VCaP (cell line): ENCODE measurements around the gene MADCAM1.

Experiments used
- H3K27ac ChIP-seq: fragments of 450-650 bp; 2 replicates; pipeline ENCODE4 v1.5.1; 2017
- TF ChIP-seq, protein P1 (sequence below): fragments of 450-650 bp; conservative IDR thresholded peaks from 2 replicates; pipeline ENCODE4 v1.5.1; 2017; ENCODE audit warnings: mild to moderate bottlenecking, moderate library complexity

MADCAM1 gene

DNA sequence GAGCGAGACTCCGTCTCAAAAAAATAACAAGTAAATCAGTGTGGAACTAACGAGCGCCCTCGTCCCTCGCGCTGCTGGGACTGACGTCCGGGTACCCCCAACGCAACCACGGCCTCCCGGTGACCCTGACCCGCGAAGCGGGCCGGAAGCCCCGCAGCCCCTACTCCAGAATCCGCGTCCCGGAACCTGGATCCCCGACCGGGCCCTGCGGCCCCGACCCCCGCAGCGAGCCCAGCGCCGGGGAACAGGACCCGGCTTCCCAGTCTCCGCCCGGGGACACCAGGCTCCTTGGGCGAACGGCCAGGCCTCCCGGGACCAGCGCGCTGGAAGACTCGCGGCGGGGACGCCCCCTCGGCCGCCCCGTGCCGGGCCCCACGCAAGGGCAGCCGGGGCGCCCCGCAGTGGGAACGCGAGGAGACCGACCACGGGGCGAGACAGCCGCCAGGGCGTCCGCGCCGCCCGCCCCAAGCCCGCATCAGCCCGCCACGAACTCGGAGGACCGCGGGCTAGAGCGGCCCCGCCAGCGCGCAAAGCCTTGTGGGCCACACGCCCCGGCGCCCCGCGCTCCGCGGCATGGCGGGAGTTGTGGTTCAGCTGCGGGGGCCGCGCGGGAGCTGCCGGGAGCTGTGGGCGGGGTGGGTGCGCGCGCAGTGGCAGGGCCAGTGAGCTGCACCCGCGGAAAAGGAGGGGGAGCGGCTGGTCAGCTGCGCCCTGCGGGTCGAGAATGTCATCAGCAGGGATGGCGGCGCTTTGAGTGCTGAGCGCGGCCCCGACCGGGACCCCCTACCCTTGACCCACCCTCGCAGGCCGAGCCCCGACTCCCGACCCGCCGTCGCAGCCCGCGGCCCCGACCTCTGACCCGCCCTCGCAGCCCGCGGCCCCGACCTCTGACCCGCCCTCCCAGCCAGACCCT, 7.5 kb upstream of the MADCAM1 start:
- peak overlapping the region; percentile 90 for H3K27ac ChIP-seq

DNA sequence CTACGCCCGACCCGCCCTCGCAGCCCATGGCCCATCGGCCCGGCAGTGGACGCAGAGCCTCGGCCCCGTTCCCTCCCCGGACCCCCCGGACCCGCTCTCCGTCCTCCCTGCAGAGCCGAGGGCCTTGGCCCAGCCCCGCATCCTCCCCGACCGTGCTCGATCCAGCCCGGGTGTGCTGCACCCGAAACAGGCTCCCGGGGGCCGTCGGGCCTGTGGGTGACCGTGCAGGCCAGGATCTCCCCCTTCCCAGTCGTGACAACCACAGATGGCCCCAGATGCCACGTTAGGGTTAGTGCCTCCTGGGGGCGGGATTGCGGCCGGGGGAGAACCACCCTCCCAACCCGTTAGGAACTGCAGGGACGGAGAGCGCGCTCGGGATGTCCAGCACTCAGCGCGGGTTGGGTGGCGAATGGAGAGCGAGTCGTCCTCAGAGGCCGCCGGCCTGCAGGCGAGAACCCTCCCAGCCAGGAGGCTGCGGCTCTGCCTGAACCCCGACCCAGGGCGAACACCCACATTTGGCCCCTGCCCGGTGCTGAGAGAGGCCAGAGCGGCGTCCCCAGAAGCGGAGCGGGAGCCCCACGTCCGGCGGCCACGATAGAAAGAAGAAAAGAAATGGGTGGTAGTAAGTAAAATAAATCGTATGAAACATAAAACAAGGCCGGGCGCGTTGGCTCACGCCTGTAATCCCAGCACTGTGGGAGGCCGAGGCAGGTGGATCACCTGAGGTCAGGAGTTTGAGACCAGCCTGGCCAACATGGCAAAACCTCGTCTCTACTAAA, 6.7 kb upstream of the MADCAM1 start:
- peak overlapping the region; percentile 90 for H3K27ac ChIP-seq
- TF ChIP-seq, protein P1, sequence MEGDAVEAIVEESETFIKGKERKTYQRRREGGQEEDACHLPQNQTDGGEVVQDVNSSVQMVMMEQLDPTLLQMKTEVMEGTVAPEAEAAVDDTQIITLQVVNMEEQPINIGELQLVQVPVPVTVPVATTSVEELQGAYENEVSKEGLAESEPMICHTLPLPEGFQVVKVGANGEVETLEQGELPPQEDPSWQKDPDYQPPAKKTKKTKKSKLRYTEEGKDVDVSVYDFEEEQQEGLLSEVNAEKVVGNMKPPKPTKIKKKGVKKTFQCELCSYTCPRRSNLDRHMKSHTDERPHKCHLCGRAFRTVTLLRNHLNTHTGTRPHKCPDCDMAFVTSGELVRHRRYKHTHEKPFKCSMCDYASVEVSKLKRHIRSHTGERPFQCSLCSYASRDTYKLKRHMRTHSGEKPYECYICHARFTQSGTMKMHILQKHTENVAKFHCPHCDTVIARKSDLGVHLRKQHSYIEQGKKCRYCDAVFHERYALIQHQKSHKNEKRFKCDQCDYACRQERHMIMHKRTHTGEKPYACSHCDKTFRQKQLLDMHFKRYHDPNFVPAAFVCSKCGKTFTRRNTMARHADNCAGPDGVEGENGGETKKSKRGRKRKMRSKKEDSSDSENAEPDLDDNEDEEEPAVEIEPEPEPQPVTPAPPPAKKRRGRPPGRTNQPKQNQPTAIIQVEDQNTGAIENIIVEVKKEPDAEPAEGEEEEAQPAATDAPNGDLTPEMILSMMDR, result no peak

More for the DNA sequence above, 7.5 kb upstream of the MADCAM1 start:
- TF ChIP-seq, protein P1, result no peak

DNA sequence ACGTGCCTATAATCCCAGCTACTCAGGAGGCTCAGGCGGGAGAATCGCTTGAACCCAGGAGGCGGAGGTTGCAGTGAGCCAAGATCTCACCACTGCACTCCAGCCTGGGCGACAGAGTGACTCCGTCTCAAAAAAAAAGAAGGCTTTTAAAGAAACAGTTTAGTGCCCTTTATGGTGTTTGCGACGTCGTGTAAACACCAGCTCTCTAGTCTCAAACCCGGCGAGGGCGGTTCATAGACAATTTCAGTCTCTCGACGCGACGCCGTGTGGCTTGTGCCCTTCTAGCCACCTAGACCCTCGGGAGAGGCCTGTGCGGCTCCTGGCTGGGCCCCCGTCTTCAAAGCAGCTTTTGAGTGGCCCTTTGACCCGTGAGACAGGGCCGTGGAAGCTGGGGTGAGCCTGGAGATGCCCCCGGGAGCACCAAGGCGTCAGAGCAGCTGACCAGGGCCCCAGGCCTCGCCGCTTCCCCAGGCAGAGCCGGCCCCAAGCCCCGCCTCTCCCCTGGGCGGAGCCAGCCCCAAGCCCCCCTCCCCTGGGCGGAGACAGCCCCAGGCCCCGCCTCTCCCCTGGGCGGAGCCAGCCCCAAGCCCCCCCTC, 5.0 kb upstream of the MADCAM1 start:
- TF ChIP-seq, protein P1, result no peak
- no peak overlapping the region for H3K27ac ChIP-seq

DNA sequence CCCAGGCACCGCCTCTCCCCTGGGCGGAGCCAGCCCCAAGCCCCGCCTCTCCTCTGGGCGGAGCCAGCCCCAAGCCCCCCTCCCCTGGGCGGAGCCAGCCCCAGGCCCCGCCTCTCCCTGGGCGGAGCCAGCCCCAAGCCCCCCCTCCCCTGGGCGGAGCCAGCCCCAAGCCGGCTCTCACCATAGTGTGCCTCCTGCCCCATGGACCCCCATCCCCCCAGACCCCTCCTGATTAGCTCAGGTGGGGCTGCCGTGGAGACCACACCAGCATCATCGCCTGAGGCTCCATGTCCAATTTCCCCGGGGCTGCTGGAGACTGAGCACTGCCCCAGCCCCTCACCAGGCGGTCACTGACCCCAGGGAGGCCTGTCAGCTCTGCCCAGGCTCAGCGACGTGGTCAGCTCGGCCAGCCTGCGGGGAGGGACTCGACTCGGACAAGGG, 4.2 kb upstream of the MADCAM1 start:
- TF ChIP-seq, protein P1, result no peak
- no peak overlapping the region for H3K27ac ChIP-seq

DNA sequence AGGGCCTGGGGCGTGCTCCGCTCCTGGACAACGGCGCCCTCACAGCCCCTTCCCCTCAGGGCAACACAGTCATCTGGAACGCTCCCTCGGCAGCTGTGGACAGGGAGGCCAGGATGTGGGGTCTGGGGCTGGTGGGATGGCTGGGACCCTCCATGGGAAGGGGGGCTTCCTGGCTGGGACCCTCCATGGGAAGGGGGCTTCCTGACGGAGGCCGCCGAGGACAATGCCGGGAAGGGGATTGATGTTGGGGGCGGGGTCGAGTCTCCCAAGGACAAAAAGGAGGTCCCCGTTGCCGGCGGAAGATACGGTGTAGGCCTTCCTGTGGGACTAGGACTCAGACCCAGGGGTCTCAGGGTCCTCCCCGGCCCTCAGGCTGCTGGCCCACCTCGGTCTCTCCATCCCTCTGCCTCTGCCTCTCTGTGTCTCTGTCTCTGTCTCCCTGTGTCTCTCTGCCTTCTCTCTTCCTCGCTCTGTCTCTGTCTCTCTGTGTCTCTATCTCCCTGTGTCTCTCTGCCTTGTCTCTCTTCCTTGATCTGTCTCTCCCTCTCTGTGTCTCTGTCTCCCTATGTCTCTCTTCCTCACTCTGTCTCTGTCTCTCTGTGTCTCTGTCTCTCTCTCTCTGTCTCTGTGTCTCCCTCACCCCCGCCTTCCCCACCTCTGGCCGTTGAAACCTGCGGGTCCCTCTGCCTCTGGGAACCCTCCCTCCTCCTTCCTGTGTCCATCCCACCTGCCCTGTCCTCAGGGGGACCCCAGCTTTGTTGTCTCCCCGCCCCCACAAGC, 2.7 kb upstream of the MADCAM1 start:
- TF ChIP-seq, protein P1, result no peak

DNA sequence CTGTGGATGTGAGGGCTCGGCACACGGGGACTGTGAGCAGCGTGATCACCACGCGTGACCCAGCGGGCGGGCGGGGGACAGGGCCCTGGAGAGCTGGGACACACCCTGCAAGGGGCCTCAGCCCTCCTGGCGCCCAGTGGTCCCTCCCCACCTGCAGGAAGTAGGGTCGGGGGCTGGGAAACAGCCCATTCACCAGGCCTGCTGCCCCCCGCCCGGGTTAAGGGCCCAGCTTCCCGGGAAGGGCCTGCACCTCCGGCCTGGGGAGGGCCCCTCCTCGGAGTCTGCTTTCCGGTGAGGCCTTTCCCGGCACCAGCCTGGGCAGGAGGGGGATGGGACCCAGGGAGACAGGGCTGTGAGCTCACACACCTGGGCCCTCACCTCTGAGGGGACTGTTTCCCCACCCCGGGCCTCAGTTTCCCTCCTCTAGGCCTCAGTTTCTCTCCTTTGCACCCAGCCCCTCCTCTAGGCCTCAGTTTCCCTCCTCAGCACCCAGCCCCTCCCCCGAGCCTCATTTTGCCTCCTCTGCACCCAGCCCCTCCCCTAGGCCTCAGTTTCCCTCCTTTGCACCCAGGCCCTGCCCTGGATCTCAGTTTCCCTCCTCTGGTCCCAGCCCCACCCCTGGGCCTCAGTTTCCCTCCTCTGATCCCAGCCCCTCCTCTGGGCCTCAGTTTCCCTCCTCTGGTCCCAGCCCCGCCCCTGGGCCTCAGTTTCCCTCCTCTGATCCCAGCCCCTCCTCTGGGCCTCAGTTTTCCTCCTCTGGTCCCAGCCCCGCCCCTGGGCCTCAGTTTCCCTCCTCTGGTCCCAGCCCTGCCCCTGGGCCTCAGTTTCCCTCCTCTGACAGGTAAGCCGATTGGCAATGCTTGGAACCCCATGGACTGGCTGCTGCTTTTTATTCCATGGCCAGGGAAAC, 1.9 kb upstream of the MADCAM1 start:
- TF ChIP-seq, protein P1, result no peak
- H3K27ac ChIP-seq, result no peak overlapping the region

More for the DNA sequence above, 2.7 kb upstream of the MADCAM1 start:
- H3K27ac ChIP-seq, result no peak overlapping the region
